Measurements from ENCODE around the gene GLB1L2.
"Not testable (repeated sequence)": the region's sequence is repeated elsewhere in the genome, so short reads cannot be mapped to it uniquely, and the experiment has no call there.

GLB1L2 gene

DNA sequence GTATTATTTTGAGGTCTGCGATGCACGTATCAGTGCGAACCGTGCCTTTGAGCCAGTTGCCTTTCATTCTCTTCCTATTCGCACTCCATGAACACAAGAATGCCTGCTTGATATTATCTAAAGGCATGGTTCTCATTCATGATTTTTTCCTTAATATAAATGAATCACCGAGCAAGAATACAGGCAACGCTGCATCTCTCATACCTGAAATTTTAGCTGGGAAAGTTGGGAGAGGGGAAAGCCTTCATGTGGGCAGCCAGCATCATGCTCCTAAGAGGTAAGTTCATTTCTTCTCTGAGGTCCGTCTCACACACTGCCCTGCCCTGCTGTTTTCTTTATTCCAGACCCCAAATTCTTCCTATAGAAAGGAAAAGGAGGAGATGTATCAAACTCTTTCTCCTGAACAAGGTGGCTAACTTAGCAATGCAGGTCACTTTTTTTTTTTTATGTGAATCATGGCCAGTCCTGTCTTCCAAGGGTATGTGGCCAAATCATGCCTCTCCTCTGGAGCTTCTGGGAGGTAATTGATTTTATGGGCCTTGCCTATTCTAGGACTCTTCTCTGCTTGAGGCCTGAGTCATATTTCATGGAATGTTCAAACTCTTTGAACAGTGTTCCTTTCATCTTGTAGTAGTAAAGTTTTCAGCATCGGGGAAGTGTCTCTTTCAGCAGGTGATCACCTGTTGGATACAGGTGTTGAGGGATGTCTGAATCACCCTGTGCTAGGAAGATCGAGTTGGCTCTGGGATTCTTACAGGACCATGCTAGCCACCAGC lies 3.2 kb downstream of the GLB1L2 start:
- in situ Hi-C loops (cut with MboI; ENCODE audit: low sequenced_read_pairs): no loop called here
- H3K4me3 ChIP-seq: no peak overlapping the region
- DNase-seq (ENCODE audit: low spot score in 2 of 2): no peak
- no peaks in the 10 kb centered on the region; the same call in 1 of the 2 replicates for H3K36me3 ChIP-seq (replicated peaks)
- no peaks in the 10 kb centered on the region for H3K27me3 ChIP-seq (ENCODE audit: low read depth)
- no peaks in the 10 kb centered on the region for H3K9me3 ChIP-seq
- H3K4me1 ChIP-seq: peaks cover 10% of the 10 kb centered on the region

- Histone ChIP-seq H3K4me1 (peaks cover 6% of the 10 kb centered on the region), H3K36me3 (replicated peaks) (no peaks in the 10 kb centered on the region; the same call in 1 of the 2 replicates), H3K27me3 (ENCODE audit: low read depth) (no peaks in the 10 kb centered on the region), H3K9me3 (no peaks in the 10 kb centered on the region), H3K4me3 (no peak overlapping the region)
- no peak for DNase-seq (ENCODE audit: low spot score in 2 of 2)
- in situ Hi-C loops (cut with MboI; ENCODE audit: low sequenced_read_pairs): no loop called here
These were observed 5.3 kb downstream of the GLB1L2 start for GRCh38 chr11:134337051-134337450.

DNA sequence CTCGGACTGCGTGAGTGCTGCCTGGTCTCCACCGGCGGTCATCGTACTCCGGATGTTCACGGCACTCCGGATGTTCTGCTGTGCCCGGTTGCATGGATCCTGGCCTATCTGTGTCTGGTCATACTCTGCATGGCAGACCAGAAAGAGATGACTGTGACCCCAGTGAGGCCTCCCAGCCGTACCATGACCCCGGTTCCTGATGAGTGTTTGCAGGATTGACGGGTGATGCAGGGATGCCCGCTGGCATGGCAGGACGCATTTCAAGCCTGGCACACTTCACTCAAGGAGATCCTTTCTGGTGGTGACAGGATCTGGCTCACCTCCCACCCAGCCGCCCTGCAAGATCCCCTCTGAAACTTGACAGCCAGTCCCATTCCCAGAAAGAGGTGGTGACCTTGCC lies 6.3 kb downstream of the GLB1L2 start:
- no peak overlapping the region for H3K4me3 ChIP-seq
- in situ Hi-C loops (cut with MboI; ENCODE audit: low sequenced_read_pairs): no loop called here
- no peaks in the 10 kb centered on the region; the same call in 1 of the 2 replicates for H3K4me1 ChIP-seq
- H3K27me3 ChIP-seq (ENCODE audit: low read depth): no peaks in the 10 kb centered on the region
- no peaks in the 10 kb centered on the region; the same call in 1 of the 2 replicates for H3K36me3 ChIP-seq (replicated peaks)
- no peak for DNase-seq (ENCODE audit: low spot score in 2 of 2)
- no peaks in the 10 kb centered on the region for H3K9me3 ChIP-seq

GRCh38 chr11:134338654-134339053 lies 6.9 kb downstream of the GLB1L2 start:
- in situ Hi-C loops (cut with MboI; ENCODE audit: low sequenced_read_pairs): no loop called here
- Histone ChIP-seq H3K4me1 (no peaks in the 10 kb centered on the region), H3K4me3 (no peak overlapping the region)

DNA sequence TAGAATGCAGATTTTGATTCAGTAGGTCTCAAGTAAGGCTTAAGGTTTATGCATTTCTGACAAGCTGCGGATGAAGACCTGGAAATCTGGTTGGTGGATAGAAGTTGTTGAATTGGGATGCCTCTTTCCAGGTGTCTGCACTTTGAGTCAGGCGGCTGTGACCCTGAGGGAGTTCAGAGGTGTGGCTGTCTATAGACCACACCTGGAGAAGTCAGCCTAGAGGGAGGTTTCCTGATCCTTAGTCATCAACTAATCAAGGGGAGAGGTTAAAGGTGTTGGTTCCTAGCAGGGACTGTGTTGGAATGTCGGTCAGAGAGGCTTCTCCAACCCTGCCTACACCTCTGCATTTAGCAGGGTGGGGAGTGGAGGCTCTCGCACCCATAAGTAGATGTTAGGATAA lies 8.0 kb downstream of the GLB1L2 start:
- no peak overlapping the region for H3K4me3 ChIP-seq
- in situ Hi-C loops (cut with MboI; ENCODE audit: low sequenced_read_pairs): no loop called here
- H3K9me3 ChIP-seq: no peaks in the 10 kb centered on the region
- H3K4me1 ChIP-seq: no peaks in the 10 kb centered on the region
- H3K27me3 ChIP-seq (ENCODE audit: low read depth): no peaks in the 10 kb centered on the region
- no peak for DNase-seq (ENCODE audit: low spot score in 2 of 2)
- H3K36me3 ChIP-seq (replicated peaks): no peaks in the 10 kb centered on the region; the same call in 1 of the 2 replicates

More at GRCh38 chr11:134338654-134339053, 6.9 kb downstream of the GLB1L2 start:
- DNase-seq (ENCODE audit: low spot score in 2 of 2): no peak
- H3K9me3 ChIP-seq: no peaks in the 10 kb centered on the region
- H3K27me3 ChIP-seq (ENCODE audit: low read depth): no peaks in the 10 kb centered on the region
- H3K36me3 ChIP-seq (replicated peaks): no peaks in the 10 kb centered on the region; the same call in 1 of the 2 replicates

GRCh38 chr11:134340354-134340964 lies 8.7 kb downstream of the GLB1L2 start:
- H3K36me3 ChIP-seq (replicated peaks): no peaks in the 10 kb centered on the region; the same call in 1 of the 2 replicates
- in situ Hi-C loops (cut with MboI; ENCODE audit: low sequenced_read_pairs): no loop called here
- H3K4me3 ChIP-seq: no peak overlapping the region
- no peaks in the 10 kb centered on the region for H3K27me3 ChIP-seq (ENCODE audit: low read depth)
- no peaks in the 10 kb centered on the region for H3K4me1 ChIP-seq
- no peak for DNase-seq (ENCODE audit: low spot score in 2 of 2)
- no peaks in the 10 kb centered on the region for H3K9me3 ChIP-seq

- no peak overlapping the region for H3K4me3 ChIP-seq
- H3K9me3 ChIP-seq: no peaks in the 10 kb centered on the region
- no peaks in the 10 kb centered on the region for H3K36me3 ChIP-seq (replicated peaks)
- H3K27me3 ChIP-seq (ENCODE audit: low read depth): no peaks in the 10 kb centered on the region
- DNase-seq (ENCODE audit: low spot score in 2 of 2): no peak
- H3K4me1 ChIP-seq: no peaks in the 10 kb centered on the region
- in situ Hi-C loops (cut with MboI; ENCODE audit: low sequenced_read_pairs): no loop called here
These were observed 10.2 kb downstream of the GLB1L2 start for GRCh38 chr11:134341805-134342571.

- H3K4me1 ChIP-seq: no peaks in the 10 kb centered on the region
These were observed 11.0 kb downstream of the GLB1L2 start for GRCh38 chr11:134342572-134343340.

DNA sequence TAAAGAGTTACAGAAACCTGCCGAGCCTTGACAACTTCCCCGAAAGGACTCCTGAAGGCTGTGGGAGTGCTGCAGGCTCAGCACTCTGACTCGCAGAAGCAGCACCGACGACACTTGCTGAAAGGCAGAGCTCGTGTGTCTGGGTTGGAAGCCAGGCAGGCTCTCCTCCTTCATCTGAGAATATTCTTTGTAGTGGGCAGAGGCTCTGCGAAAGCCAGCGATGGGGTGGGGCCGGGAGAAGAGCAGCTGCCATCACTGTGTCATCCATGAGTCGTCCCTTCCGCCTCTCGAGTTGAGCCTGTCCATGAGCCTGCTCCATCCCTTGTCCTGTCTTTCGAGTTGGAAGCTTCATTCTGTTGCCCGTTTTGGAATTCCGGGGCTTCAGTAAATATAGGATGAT lies 11.9 kb downstream of the GLB1L2 start:
- Histone ChIP-seq H3K4me3 (no peak overlapping the region), H3K27me3 (ENCODE audit: low read depth) (no peaks in the 10 kb centered on the region), H3K9me3 (no peaks in the 10 kb centered on the region), H3K36me3 (replicated peaks) (no peaks in the 10 kb centered on the region; the same call in 1 of the 2 replicates), H3K4me1 (no peaks in the 10 kb centered on the region)
- no peak for DNase-seq (ENCODE audit: low spot score in 2 of 2)
- in situ Hi-C loops (cut with MboI; ENCODE audit: low sequenced_read_pairs): no loop called here

More at GRCh38 chr11:134342572-134343340, 11.0 kb downstream of the GLB1L2 start:
- H3K27me3 ChIP-seq (ENCODE audit: low read depth): no peaks in the 10 kb centered on the region
- no peak for DNase-seq (ENCODE audit: low spot score in 2 of 2)
- in situ Hi-C loops (cut with MboI; ENCODE audit: low sequenced_read_pairs): no loop called here
- H3K9me3 ChIP-seq: no peaks in the 10 kb centered on the region
- H3K36me3 ChIP-seq (replicated peaks): no peaks in the 10 kb centered on the region; the same call in 1 of the 2 replicates
- no peak overlapping the region for H3K4me3 ChIP-seq

GRCh38 chr11:134344497-134345236 lies 12.9 kb downstream of the GLB1L2 start:
- H3K27me3 ChIP-seq (ENCODE audit: low read depth); DNase-seq (ENCODE audit: low spot score in 2 of 2); H3K9me3 ChIP-seq; in situ Hi-C loops (cut with MboI; ENCODE audit: low sequenced_read_pairs); H3K36me3 ChIP-seq (replicated peaks); H3K4me1 ChIP-seq; H3K4me3 ChIP-seq: not testable (repeated sequence)

DNA sequence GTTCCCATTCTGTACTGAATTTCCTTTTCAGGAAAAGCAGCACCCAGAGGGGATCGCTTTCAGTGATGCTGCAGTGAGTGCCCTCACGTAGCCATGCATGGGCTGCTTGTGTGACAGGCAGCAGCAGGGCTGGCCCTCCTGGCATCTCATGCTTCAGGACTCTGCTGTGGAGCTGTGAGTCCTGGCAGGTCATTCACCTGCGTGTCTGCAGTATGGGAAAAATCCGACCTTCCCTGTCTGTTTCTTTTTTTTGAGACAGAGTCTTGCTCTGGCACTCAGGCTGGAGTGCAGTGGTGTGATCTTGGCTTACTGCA lies 13.4 kb downstream of the GLB1L2 start:
- in situ Hi-C loops (cut with MboI; ENCODE audit: low sequenced_read_pairs): no loop called here
- no peak for DNase-seq (ENCODE audit: low spot score in 2 of 2)
- Histone ChIP-seq H3K4me1 (no peaks in the 10 kb centered on the region), H3K36me3 (replicated peaks) (no peaks in the 10 kb centered on the region; the same call in 1 of the 2 replicates), H3K4me3 (no peak overlapping the region), H3K27me3 (ENCODE audit: low read depth) (no peaks in the 10 kb centered on the region), H3K9me3 (no peaks in the 10 kb centered on the region)

DNA sequence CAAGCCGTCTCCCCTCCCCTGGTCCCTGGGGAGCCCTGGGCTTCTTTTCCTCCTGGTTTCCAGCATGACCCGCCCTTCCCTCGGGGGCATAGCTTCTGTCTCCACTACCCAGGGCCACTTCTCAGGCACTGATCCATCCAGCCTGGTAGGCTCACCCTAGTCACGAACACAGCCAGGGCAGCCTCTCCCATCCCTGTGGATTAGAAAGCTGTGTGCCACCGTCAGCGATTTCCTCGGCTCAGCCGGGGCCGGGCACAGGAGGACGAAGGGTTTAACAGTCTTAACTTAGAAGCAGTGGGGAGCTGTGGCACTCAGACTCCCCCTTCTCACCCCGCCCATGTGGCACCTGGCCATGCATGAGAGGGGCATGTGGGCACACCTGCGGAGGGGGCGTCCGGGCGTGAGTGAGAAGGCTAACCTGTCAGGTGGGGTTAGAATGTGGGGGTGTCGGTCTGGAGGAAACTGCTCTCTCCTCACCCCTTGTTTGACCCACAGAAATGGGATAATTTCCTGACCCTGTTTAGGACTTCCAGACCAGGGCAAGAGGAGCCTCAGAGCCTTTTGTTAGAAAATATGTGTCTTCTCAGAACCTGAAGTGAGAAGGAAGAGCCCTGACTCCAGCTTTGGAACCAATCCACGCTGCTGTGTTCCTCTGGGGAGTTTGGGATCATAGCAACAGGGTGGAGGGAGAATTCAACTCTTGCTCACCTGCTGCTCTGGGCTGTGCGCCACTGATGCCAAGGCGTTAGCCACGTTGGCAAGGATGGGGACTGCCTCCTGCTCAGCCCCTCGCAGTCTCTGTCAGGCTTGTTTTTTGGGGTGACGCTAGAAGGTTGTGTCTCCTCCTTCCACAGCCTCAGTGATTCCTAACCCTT lies 14.6 kb downstream of the GLB1L2 start:
- peak in 1 of 2 experiments; percentile 32 for DNase-seq (ENCODE audit: low spot score in 2 of 2)
- H3K4me1 ChIP-seq: no peaks in the 10 kb centered on the region
- no peak overlapping the region for H3K4me3 ChIP-seq
- in situ Hi-C loops (cut with MboI; ENCODE audit: low sequenced_read_pairs): no loop called here
- no peaks in the 10 kb centered on the region; the same call in 1 of the 2 replicates for H3K36me3 ChIP-seq (replicated peaks)
- H3K9me3 ChIP-seq: no peaks in the 10 kb centered on the region
- no peaks in the 10 kb centered on the region for H3K27me3 ChIP-seq (ENCODE audit: low read depth)

Measured in HAP-1 (cell line).